GM23248 (cell line): Measurements from ENCODE around the gene HM13.
"Not testable (repeated sequence)": the region's sequence is repeated elsewhere in the genome, so short reads cannot be mapped to it uniquely, and the experiment has no call there.

ENCODE experiments used
- EZH2 ChIP-seq: fragments of 200-600 bp; sonication (generic); IDR thresholded peaks from 2 replicates; pipeline ENCODE4 v1.6.1; 2018; ENCODE audit warnings: antibody characterized with exemption, mild to moderate bottlenecking; ENCODE audit not compliant: insufficient read depth, poor library complexity, severe bottlenecking
- EZH2phosphoT487 ChIP-seq: fragments of 200-600 bp; sonication (generic); IDR thresholded peaks from 2 replicates; pipeline ENCODE4 v1.6.1; 2018; ENCODE audit warnings: antibody characterized with exemption, moderate library complexity, mild to moderate bottlenecking, low read depth; ENCODE audit not compliant: insufficient read depth

DNA sequence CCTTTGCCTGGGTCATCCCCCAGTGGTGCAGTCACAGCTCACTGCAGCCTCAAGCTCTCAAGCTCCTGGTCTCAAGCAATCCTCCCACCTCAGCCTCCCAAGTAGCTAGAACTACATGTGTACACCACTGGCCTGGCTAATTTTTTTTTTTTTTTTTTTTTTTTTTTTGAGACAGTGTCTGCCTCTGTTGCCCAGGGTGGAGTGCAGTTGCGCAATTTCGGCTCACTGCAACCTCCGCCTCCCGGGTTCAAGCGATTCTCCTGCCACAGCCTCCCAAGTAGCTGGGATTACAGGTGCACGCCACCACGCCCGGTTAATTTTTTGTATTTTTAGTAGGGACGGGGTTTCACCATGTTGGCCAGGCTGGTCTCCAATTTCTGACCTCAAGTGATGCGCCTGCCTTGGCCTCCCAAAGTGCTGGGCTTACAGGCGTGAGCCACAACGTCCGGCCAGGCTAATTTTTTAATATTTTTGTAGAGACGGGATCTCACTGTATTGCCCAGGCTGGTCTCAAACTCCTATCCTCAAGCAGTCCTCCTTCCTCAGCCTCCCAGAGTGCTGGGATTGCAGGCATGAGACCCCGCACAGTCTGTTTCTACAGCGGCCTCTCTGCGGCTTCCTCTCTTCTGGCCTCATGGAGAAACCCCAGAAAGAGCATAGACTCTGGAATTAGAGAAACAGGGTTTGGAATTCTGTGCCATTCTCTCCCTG lies 65.9 kb downstream of the HM13 start:
- TF ChIP-seq EZH2, EZH2phosphoT487: not testable (repeated sequence)
